GM18508 (cell line): ENCODE data around the gene MERTK.
"Not testable (repeated sequence)": the region's sequence is repeated elsewhere in the genome, so short reads cannot be mapped to it uniquely, and the experiment has no call there.

Source experiments
- ATAC-seq: cut with Tn5 transposase; IDR thresholded peaks from one replicate; pipeline ENCODE4 v1.9.1; 2021; ENCODE audit warnings: moderate number of reproducible peaks; ENCODE audit not compliant: insufficient read depth, unreplicated experiment

Gene MERTK

DNA sequence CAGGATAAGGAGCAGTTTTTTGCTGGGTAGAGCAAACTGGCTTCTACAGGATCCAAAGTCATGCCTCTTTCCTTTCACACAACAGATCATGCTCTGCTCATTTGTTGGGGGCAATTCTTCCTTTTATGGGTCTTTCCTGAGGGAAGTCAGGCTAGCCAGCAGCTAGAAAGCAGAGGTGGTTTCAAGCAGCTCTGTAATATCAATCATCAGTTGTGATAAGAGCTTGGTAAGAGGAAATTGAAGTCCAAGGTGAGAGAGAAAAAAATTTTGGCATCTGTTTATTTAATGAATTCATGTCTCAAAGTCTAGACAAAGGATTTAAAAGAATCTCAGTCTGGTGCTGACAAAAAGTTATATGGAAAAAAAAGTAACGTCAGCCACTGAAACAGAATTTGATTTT, 162.9 kb downstream of the MERTK start:
- ATAC-seq = no peak

GRCh38 chr2:112061840-112062239, 163.4 kb downstream of the MERTK start:
- no peak for ATAC-seq

GRCh38 chr2:112062894-112063293, 164.5 kb downstream of the MERTK start:
- no peak for ATAC-seq

DNA sequence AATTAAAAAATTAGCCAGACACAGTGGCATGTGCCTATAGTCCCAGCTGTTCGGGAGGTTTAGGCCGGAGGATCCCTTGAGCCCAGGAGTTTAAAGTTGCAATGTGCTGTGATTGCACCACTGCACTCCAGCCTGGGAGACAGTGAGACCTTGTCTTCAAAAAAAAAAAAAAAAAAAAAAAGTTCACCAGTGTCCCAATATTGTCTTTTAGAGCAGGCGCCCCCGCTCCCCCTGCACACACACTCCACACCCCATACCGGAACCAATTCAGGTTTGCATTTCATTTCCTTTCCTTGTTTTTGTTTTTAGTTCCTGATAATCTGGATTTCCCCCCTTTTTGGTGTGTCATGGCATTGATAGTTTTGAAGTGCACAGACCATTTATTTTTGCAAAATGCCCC, 167.1 kb downstream of the MERTK start:
- no peak for ATAC-seq

DNA sequence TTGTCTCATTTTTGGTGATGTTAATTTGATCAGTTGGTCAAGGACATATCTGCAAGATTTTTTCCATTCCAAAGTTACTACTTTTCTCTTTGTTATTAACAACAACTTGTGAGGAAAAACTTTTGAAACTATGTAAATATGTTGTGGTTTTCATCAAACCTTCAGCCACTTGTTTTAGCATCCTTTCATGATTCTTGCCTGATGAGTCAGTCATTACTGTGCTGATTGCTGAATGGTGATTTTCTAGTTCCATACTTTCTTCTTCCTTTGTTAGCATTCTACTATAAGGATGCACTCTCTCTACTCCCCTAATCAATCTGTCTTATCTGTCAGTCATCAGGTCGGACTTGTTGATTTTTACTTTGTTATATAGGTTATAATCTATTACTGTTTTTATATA, 167.6 kb downstream of the MERTK start:
- no peak for ATAC-seq

DNA sequence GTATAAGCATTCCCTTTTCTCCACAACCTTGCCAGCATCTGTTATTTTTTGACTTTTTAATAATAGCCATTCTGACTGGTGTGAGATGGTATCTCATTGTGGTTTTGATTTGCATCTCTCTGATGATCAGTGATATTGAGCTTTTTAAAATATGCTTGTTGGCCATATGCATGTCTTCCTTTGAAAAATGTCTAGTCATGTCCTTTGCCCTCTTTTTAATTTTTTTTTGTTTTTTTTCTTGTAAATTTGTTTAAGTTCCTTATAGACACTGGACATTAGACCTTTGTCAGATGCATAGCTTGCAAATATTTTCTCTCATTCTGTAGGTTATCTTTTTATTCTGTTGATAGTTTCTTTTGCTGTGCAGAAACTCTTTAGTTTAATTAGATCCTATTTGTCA, 171.4 kb downstream of the MERTK start:
- ATAC-seq = not testable (repeated sequence)

DNA sequence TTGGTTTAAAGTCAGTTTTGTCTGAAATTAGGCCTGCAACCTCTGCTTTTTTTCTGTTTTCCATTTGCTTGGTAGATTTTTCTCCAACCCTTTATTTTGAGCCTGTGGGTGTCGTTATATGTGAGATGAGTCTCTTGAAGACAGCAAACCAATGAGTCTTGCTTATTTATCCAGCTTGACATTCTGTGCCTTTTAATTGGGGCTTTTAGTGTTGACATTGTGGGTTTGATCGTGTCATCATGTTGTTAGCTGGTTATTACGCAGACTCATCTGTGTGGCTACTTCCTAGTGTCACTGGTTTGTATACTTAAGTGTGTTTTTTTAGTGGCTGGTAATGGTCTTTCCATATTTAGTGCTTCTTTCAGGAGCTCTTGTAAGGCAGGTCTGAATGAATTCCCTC, 175.5 kb downstream of the MERTK start:
- no peak for ATAC-seq

DNA sequence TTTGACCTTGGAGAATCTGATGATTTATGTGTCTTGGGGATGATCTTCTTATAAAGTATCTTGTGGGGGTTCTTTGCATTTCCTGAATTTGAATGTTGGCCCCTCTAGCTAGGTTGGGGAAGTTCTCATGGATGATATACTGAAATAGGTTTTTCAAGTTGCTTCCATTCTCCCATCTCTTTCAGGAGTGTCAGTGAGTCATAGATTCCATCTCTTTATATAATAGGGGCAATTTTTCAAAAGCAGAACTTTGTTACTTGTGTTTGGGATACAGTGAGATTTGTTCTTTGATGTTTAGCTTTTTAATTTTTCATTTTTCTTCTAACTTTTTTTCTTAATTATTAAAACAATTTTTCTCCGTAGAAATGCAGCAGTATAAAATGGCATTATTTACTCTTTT, 176.1 kb downstream of the MERTK start:
- ATAC-seq = no peak

GRCh38 chr2:112075490-112076260, 177.3 kb downstream of the MERTK start:
- no peak for ATAC-seq

DNA sequence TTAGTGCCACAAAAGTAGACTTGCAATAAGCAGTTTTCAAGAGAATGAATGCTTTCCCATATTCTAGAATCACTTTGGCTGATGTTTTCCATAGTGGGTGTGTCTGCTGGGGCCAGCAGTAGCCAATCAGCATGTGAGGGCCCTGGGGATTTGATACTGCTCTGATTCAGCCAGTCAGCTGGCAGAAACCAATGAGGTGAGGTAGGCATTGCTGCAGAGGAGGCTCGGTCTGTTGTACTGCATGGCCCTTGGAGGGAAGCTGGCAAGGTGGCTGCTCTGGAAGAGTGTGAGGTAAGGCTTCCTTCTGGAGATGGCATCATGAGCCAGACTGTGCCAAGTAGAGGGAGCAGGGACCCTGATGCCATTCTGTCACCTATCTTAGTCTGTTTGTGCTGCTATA, 179.4 kb downstream of the MERTK start:
- ATAC-seq = no peak
